ENCODE results near the gene PCSK9. TPM values are rescaled to one million over a fixed set of nuclear protein-coding genes. Genes with fewer than 3 reads are reported as not detected.
A peak's percentile ranks its signal among the peaks of the same experiment; 100 is the strongest.

PCSK9 gene
- total and polyA plus RNA-seq, 2 of the 13 experiments (the other 11 are each of a cell fraction or from before 2014, with no cell fraction given) = 33.3 to 80.5 TPM

GRCh38 chr1:55021942-55022546 lies 17.3 kb upstream of the PCSK9 start (continued):
- TF ChIP-seq HNF4G (IDR thresholded peaks at IDR 0.05; ENCODE audit: borderline replicate concordance, low read depth, low read length) = no peak
- TF ChIP-seq HNF4G (CRISPR knock-in tag; IDR thresholded peaks at IDR 0.05; ENCODE audit: borderline replicate concordance, low read depth) = no peak
- TF ChIP-seq NR1H2 (CRISPR knock-in tag; IDR thresholded peaks at IDR 0.05; ENCODE audit: borderline replicate concordance, low read depth) = no peak
- no peak for TF ChIP-seq PRDM4 (CRISPR knock-in tag; IDR thresholded peaks at IDR 0.05; ENCODE audit: borderline replicate concordance)
- TF ChIP-seq ZBTB8A (CRISPR knock-in tag; IDR thresholded peaks at IDR 0.05; ENCODE audit: borderline replicate concordance, low read depth) = no peak
- no peak for TF ChIP-seq ZNF772 (CRISPR knock-in tag; IDR thresholded peaks at IDR 0.05)
- TF ChIP-seq ZNF678 (CRISPR knock-in tag; IDR thresholded peaks at IDR 0.05) = no peak
- no peak for TF ChIP-seq ZNF543 (CRISPR knock-in tag; IDR thresholded peaks at IDR 0.05)
- TF ChIP-seq MEIS2 (CRISPR knock-in tag; IDR thresholded peaks at IDR 0.05) = 0 out of 2 replicates have a peak, but pooled peaks have one; percentile 56
- no peak for TF ChIP-seq ZFP41 (CRISPR knock-in tag; IDR thresholded peaks at IDR 0.05; ENCODE audit: borderline replicate concordance)
- no peak for TF ChIP-seq ZNF143 (CRISPR knock-in tag; IDR thresholded peaks at IDR 0.05)
- no peak for TF ChIP-seq FOXK1 (CRISPR knock-in tag; IDR thresholded peaks at IDR 0.05; ENCODE audit: borderline replicate concordance, low read depth)
- no peak for TF ChIP-seq HIVEP1 (CRISPR knock-in tag; IDR thresholded peaks at IDR 0.05)
- TF ChIP-seq RNF2 (conservative IDR thresholded peaks at IDR 0.05; ENCODE audit: low read depth) = 0 out of 2 replicates have a peak, but pooled peaks have one; percentile 27
- TF ChIP-seq ZNF501 (CRISPR knock-in tag; IDR thresholded peaks at IDR 0.05) = no peak
- TF ChIP-seq POLR2A (IDR thresholded peaks at IDR 0.05; ENCODE audit: insufficient read depth in 1 of 2, low read depth in 2 of 2, low read length in 2 of 2) = 0 out of 4 replicates have a peak, but pooled peaks of 1 of the 2 experiments have one; percentile 18
- peak; percentile 53; the same call in 1 of the 2 replicates for TF ChIP-seq SMC3 (IDR thresholded peaks at IDR 0.05; ENCODE audit: low read length)
- peak; percentile 98 for TF ChIP-seq ZBED4 (CRISPR knock-in tag; IDR thresholded peaks at IDR 0.05; ENCODE audit: borderline replicate concordance)
